Measurements from ENCODE around the gene PGK1.
"Not testable (repeated sequence)": the region's sequence is repeated elsewhere in the genome, so short reads cannot be mapped to it uniquely, and the experiment has no call there.

The PGK1 gene

DNA sequence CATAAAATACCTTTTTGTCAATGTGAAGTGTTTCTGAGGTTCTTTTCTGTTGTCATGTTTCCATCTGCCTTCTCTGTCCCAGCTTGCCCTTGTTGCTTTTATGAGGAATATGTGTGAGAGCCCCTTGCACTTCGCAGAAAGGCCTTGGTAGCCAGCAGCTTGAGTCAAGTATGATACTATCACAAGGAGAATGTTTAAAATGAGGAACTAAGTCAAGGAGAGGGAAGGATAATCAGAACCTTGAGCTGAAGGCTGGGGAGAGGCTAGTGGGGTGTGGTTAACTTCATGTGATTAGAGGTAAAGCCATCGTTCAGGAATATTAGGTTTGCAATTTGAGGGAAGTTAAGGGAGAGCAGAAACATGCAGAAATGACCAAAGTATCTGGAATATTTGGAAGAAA is 12.7 kb downstream of the PGK1 start:
- DNase-seq, result no peak

GRCh38 chrX:78118628-78119027 is 14.6 kb downstream of the PGK1 start:
- no peak for DNase-seq

GRCh38 chrX:78119521-78120227 is 15.6 kb downstream of the PGK1 start:
- DNase-seq, result no peak

GRCh38 chrX:78123190-78123589 is 19.1 kb downstream of the PGK1 start:
- DNase-seq, result peak; percentile 54

DNA sequence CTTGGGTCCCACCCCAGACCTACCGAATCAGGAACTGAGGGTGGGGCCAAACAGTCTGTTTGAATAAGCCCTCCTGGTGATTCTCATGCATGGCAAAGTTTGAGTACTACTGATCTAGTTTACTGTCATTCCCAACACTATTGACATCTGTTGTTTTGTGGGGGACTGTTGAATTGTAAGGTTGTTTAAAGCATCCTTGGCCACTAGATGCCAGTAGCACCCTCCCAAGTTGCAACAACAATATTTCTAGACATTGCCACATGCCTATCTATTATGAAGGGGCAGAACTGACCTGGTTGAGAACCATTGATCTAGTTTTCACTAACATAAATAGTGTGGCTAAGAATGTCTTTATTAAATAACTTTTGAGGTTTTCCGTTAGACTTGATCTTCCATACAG is 20.3 kb downstream of the PGK1 start:
- DNase-seq, result no peak

DNA sequence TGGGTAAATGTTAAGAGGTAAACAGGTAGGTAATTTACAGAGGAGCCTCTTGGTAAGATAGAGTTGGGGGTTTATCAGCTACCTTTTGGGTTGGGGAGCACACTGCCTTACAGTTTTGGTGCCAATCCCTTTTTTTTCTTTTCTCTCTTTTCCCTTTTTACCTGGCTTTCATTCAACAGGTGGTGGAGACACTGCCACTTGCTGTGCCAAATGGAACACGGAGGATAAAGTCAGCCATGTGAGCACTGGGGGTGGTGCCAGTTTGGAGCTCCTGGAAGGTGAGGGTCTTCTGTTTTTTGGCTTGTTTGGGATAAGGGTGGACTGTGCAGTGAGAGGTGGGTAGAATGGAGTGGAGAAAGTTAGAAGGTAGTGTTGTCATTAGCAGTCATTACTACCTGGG is 21.1 kb downstream of the PGK1 start:
- no peak for DNase-seq

DNA sequence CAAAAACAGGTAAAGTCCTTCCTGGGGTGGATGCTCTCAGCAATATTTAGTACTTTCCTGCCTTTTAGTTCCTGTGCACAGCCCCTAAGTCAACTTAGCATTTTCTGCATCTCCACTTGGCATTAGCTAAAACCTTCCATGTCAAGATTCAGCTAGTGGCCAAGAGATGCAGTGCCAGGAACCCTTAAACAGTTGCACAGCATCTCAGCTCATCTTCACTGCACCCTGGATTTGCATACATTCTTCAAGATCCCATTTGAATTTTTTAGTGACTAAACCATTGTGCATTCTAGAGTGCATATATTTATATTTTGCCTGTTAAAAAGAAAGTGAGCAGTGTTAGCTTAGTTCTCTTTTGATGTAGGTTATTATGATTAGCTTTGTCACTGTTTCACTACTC is 21.7 kb downstream of the PGK1 start:
- DNase-seq, result not testable (repeated sequence)

GRCh38 chrX:78129714-78130113 is 25.7 kb downstream of the PGK1 start:
- DNase-seq, result no peak

DNA sequence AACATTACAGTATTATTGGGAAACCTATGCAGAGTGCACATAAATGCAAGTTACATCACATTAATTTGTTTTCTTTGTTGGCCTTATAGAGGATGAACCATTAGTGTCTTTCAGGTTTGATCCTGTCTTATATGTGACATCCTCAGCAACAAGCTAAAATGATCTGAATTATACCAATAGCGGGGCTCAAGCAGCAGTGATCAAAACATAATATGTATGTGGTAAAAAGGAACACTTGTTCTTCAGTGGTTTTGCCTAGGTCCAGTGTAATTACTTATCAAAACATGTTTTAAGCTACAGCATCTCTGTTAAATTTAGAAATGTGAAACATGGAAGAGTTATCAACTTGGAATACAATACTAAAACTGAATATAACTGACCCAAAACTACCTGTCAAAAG is 26.3 kb downstream of the PGK1 start:
- no peak for DNase-seq

GRCh38 chrX:78131117-78131516 is 27.1 kb downstream of the PGK1 start:
- DNase-seq, result no peak

GRCh38 chrX:78133238-78133960 is 29.4 kb downstream of the PGK1 start:
- no peak for DNase-seq

GRCh38 chrX:78139160-78140123 is 35.4 kb downstream of the PGK1 start, which contains the start of gene TAF9B:
Gene TAF9B (minus strand): TSS chrX:78139650. CDS start chrX:78139611, 39 bp downstream.
- DNase-seq, result peak; percentile 83

- no peak for DNase-seq
Observed at GRCh38 chrX:78140206-78140605, 36.2 kb downstream of the PGK1 start.

GRCh38 chrX:78147002-78147540 is 43.0 kb downstream of the PGK1 start:
- not testable (repeated sequence) for DNase-seq

GRCh38 chrX:78157373-78157772 is 53.3 kb downstream of the PGK1 start:
- not testable (repeated sequence) for DNase-seq

- DNase-seq, result not testable (repeated sequence)
Observed at GRCh38 chrX:78157846-78158245, 53.8 kb downstream of the PGK1 start.

GRCh38 chrX:78160711-78161110 is 56.7 kb downstream of the PGK1 start:
- not testable (repeated sequence) for DNase-seq

DNA sequence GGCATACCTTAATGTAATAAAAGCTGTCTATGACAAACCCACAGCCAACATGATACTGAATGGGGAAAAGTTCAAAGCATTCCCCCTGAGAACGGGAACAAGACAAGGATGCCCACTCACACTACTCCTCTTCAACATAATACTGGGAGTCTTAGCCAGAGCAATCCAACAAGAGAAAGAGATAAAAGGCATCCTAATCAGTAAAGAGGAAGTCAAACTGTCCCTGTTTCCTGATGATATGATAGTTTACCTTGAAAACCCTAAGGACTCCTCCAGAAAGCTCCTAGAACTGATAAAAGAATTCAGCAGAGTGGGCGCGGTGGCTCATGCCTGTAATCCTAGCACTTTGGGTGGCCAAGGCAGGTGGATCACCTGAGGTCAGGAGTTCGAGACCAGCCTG is 59.1 kb downstream of the PGK1 start:
- DNase-seq, result not testable (repeated sequence)

- DNase-seq, result no peak
Observed at GRCh38 chrX:78165425-78165824, 61.4 kb downstream of the PGK1 start.

DNA sequence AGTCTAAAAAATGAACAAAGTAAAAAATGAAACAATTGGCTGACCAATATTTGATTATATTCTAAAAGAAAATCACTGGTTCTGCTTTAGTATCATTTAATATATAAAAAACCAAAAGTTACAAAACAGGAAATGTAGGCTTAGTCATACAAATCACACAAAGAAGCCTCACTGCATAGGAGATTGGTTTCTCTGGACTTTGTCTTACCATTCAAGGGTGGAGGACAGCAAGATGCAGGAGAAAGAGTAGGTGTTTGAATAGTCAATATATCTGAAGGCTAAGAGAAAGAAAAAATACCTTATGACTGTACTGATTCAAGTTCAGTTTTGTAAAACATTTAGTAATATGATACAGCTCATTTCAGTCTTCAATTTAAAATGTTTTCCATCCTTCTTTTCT is 64.0 kb downstream of the PGK1 start:
- no peak for DNase-seq
